SK-N-SH treated with all-trans-retinoic acid at 6 μM for 48 hours (cell line): ENCODE results near the gene CYP2W1.

Source experiments
- ATAC-seq: fragments of 200-7000 bp; cut with Tn5 transposase; 3 replicates; pipeline ENCODE4 v1.9.1; 2020; ENCODE audit warnings: mild to moderate bottlenecking, moderate library complexity
- ARNTL ChIP-seq: fragments of 450-650 bp; formaldehyde crosslinking; IDR thresholded peaks from 2 replicates; pipeline ENCODE4 v1.5.0; 2020; ENCODE audit warnings: low read depth, mild to moderate bottlenecking, moderate library complexity, borderline replicate concordance
- BACH2 ChIP-seq: fragments of 250-450 bp; sonication (Bioruptor Pico); IDR thresholded peaks from 2 replicates; pipeline ENCODE4 v1.9.0; 2021; ENCODE audit warnings: mild to moderate bottlenecking, borderline replicate concordance
- CSDC2 ChIP-seq: fragments of 250-450 bp; sonication (Bioruptor Pico); IDR thresholded peaks from 2 replicates; pipeline ENCODE4 v1.5.0; 2020; ENCODE audit warnings: mild to moderate bottlenecking, moderate library complexity
- ESRRG ChIP-seq: fragments of 250-450 bp; sonication (Bioruptor Pico); IDR thresholded peaks from 2 replicates; pipeline ENCODE4 v1.6.1; 2021; ENCODE audit warnings: mild to moderate bottlenecking
- GLIS3 ChIP-seq: fragments of 250-450 bp; sonication (Bioruptor Pico); IDR thresholded peaks from 2 replicates; pipeline ENCODE4 v1.5.0; 2020; ENCODE audit warnings: mild to moderate bottlenecking, moderate library complexity
- ISL1 ChIP-seq: fragments of 250-450 bp; sonication (Bioruptor Pico); IDR thresholded peaks from 2 replicates; pipeline ENCODE4 v2.1.2; 2022; ENCODE audit warnings: mild to moderate bottlenecking, moderate library complexity
- OSR1 ChIP-seq: fragments of 250-450 bp; sonication (Bioruptor Pico); IDR thresholded peaks from 2 replicates; pipeline ENCODE4 v1.8.0; 2022; ENCODE audit warnings: moderate library complexity, mild to moderate bottlenecking, inconsistent platforms
- PPARA ChIP-seq: fragments of 250-450 bp; sonication (Bioruptor Pico); IDR thresholded peaks from 2 replicates; pipeline ENCODE4 v1.5.0; 2020; ENCODE audit warnings: mild to moderate bottlenecking, borderline replicate concordance
- RARB ChIP-seq: fragments of 250-450 bp; sonication (Bioruptor Pico); IDR thresholded peaks from 2 replicates; pipeline ENCODE4 v1.8.0; 2021; ENCODE audit warnings: mild to moderate bottlenecking, moderate library complexity
- SNAI2 ChIP-seq: fragments of 250-450 bp; sonication (Bioruptor Pico); IDR thresholded peaks from 2 replicates; pipeline ENCODE4 v1.5.0; 2020; ENCODE audit warnings: mild to moderate bottlenecking, moderate library complexity
- TCF4 ChIP-seq: fragments of 250-450 bp; sonication (Bioruptor Pico); IDR thresholded peaks from 2 replicates; pipeline ENCODE4 v1.8.0; 2021; ENCODE audit warnings: mild to moderate bottlenecking, moderate library complexity, borderline replicate concordance
- TOX ChIP-seq: fragments of 250-450 bp; sonication (Bioruptor Pico); IDR thresholded peaks from 2 replicates; pipeline ENCODE4 v1.8.0; 2021; ENCODE audit warnings: mild to moderate bottlenecking, moderate library complexity, borderline replicate concordance
- ZC3H10 ChIP-seq: fragments of 250-450 bp; sonication (Bioruptor Pico); IDR thresholded peaks from 2 replicates; pipeline ENCODE4 v1.5.1; 2021; ENCODE audit warnings: mild to moderate bottlenecking, moderate library complexity
- ZFP30 ChIP-seq: fragments of 450-650 bp; formaldehyde crosslinking; IDR thresholded peaks from 2 replicates; pipeline ENCODE4 v1.5.0; 2022; ENCODE audit warnings: mild to moderate bottlenecking, moderate library complexity
- ZNF565 ChIP-seq: fragments of 450-650 bp; formaldehyde crosslinking; conservative IDR thresholded peaks from 2 replicates; pipeline ENCODE4 v1.5.0; 2020; ENCODE audit warnings: low read depth, mild to moderate bottlenecking, moderate library complexity
- ZNF70 ChIP-seq: fragments of 450-650 bp; formaldehyde crosslinking; IDR thresholded peaks from 2 replicates; pipeline ENCODE4 v1.5.0; 2020; ENCODE audit warnings: mild to moderate bottlenecking, moderate library complexity
- ZNF8 ChIP-seq: fragments of 450-650 bp; formaldehyde crosslinking; IDR thresholded peaks from 2 replicates; pipeline ENCODE4 v1.5.0; 2020; ENCODE audit warnings: mild to moderate bottlenecking, moderate library complexity
- TF ChIP-seq, protein P1 (sequence below): fragments of 250-450 bp; sonication (Bioruptor Pico); IDR thresholded peaks from 2 replicates; pipeline ENCODE4 v1.5.0; 2020; ENCODE audit warnings: mild to moderate bottlenecking, moderate library complexity
- TF ChIP-seq, protein P2 (sequence below): fragments of 250-450 bp; sonication (Bioruptor Pico); IDR thresholded peaks from 2 replicates; pipeline ENCODE4 v1.5.1; 2021; ENCODE audit warnings: mild to moderate bottlenecking, moderate library complexity
- TF ChIP-seq, protein P3 (sequence below): fragments of 250-450 bp; sonication (Bioruptor Pico); IDR thresholded peaks from 2 replicates; pipeline ENCODE4 v1.8.0; 2021; ENCODE audit warnings: low read depth, mild to moderate bottlenecking, moderate library complexity, borderline replicate concordance
- TF ChIP-seq, protein P4 (sequence below): fragments of 250-450 bp; sonication (Bioruptor Pico); IDR thresholded peaks from 2 replicates; pipeline ENCODE4 v1.8.0; 2020; ENCODE audit warnings: mild to moderate bottlenecking, moderate library complexity, borderline replicate concordance
- TF ChIP-seq, protein P5 (sequence below): fragments of 250-450 bp; sonication (Bioruptor Pico); IDR thresholded peaks from 2 replicates; pipeline ENCODE4 v1.5.1; 2020; ENCODE audit warnings: low read depth, mild to moderate bottlenecking, moderate library complexity

CYP2W1 gene

DNA sequence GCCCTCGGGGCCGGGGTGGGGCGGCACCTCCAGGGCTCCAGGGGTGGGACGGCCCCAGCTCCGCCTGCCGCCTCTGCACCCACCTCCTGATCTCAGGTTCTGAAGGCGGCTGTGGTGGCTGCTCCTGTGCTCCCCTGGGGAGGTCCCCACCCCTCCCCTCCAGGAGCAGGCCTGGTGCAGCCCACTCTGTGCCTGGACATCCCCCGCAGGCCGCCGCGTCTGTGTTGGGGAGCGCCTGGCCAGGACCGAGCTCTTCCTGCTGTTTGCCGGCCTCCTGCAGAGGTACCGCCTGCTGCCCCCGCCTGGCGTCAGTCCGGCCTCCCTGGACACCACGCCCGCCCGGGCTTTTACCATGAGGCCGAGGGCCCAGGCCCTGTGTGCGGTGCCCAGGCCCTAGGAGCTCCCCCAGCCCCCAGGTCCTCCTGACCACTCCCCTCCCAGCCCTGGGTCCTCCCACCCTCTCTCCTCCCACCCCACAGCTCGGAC lies 5.5 kb downstream of the CYP2W1 start:
- TF ChIP-seq ZNF8, result no peak
- TF ChIP-seq ZC3H10 (CRISPR knock-in tag), result no peak
- no peak for TF ChIP-seq TCF4 (CRISPR knock-in tag)
- no peak for TF ChIP-seq ISL1
- TF ChIP-seq, protein P1, sequence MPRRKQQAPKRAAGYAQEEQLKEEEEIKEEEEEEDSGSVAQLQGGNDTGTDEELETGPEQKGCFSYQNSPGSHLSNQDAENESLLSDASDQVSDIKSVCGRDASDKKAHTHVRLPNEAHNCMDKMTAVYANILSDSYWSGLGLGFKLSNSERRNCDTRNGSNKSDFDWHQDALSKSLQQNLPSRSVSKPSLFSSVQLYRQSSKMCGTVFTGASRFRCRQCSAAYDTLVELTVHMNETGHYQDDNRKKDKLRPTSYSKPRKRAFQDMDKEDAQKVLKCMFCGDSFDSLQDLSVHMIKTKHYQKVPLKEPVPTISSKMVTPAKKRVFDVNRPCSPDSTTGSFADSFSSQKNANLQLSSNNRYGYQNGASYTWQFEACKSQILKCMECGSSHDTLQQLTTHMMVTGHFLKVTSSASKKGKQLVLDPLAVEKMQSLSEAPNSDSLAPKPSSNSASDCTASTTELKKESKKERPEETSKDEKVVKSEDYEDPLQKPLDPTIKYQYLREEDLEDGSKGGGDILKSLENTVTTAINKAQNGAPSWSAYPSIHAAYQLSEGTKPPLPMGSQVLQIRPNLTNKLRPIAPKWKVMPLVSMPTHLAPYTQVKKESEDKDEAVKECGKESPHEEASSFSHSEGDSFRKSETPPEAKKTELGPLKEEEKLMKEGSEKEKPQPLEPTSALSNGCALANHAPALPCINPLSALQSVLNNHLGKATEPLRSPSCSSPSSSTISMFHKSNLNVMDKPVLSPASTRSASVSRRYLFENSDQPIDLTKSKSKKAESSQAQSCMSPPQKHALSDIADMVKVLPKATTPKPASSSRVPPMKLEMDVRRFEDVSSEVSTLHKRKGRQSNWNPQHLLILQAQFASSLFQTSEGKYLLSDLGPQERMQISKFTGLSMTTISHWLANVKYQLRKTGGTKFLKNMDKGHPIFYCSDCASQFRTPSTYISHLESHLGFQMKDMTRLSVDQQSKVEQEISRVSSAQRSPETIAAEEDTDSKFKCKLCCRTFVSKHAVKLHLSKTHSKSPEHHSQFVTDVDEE (CRISPR knock-in tag), result no peak
- TF ChIP-seq, protein P2, sequence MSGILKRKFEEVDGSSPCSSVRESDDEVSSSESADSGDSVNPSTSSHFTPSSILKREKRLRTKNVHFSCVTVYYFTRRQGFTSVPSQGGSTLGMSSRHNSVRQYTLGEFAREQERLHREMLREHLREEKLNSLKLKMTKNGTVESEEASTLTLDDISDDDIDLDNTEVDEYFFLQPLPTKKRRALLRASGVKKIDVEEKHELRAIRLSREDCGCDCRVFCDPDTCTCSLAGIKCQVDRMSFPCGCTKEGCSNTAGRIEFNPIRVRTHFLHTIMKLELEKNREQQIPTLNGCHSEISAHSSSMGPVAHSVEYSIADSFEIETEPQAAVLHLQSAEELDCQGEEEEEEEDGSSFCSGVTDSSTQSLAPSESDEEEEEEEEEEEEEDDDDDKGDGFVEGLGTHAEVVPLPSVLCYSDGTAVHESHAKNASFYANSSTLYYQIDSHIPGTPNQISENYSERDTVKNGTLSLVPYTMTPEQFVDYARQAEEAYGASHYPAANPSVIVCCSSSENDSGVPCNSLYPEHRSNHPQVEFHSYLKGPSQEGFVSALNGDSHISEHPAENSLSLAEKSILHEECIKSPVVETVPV (CRISPR knock-in tag), result no peak
- TF ChIP-seq GLIS3 (CRISPR knock-in tag), result no peak
- no peak for TF ChIP-seq RARB
- no peak for TF ChIP-seq ARNTL (CRISPR knock-in tag)
- TF ChIP-seq, protein P3, sequence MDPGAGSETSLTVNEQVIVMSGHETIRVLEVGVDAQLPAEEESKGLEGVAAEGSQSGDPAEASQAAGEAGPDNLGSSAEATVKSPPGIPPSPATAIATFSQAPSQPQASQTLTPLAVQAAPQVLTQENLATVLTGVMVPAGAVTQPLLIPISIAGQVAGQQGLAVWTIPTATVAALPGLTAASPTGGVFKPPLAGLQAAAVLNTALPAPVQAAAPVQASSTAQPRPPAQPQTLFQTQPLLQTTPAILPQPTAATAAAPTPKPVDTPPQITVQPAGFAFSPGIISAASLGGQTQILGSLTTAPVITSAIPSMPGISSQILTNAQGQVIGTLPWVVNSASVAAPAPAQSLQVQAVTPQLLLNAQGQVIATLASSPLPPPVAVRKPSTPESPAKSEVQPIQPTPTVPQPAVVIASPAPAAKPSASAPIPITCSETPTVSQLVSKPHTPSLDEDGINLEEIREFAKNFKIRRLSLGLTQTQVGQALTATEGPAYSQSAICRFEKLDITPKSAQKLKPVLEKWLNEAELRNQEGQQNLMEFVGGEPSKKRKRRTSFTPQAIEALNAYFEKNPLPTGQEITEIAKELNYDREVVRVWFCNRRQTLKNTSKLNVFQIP, result no peak
- TF ChIP-seq OSR1 (CRISPR knock-in tag), result no peak
- TF ChIP-seq SNAI2 (CRISPR knock-in tag), result no peak
- no peak for TF ChIP-seq ZNF565 (CRISPR knock-in tag)
- TF ChIP-seq, protein P4, sequence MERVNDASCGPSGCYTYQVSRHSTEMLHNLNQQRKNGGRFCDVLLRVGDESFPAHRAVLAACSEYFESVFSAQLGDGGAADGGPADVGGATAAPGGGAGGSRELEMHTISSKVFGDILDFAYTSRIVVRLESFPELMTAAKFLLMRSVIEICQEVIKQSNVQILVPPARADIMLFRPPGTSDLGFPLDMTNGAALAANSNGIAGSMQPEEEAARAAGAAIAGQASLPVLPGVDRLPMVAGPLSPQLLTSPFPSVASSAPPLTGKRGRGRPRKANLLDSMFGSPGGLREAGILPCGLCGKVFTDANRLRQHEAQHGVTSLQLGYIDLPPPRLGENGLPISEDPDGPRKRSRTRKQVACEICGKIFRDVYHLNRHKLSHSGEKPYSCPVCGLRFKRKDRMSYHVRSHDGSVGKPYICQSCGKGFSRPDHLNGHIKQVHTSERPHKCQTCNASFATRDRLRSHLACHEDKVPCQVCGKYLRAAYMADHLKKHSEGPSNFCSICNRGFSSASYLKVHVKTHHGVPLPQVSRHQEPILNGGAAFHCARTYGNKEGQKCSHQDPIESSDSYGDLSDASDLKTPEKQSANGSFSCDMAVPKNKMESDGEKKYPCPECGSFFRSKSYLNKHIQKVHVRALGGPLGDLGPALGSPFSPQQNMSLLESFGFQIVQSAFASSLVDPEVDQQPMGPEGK (CRISPR knock-in tag), result no peak
- TF ChIP-seq ZFP30 (CRISPR knock-in tag), result no peak
- TF ChIP-seq ESRRG (CRISPR knock-in tag), result no peak
- no peak for TF ChIP-seq ZNF70 (CRISPR knock-in tag)
- no peak for TF ChIP-seq CSDC2 (CRISPR knock-in tag)
- no peak for ATAC-seq

DNA sequence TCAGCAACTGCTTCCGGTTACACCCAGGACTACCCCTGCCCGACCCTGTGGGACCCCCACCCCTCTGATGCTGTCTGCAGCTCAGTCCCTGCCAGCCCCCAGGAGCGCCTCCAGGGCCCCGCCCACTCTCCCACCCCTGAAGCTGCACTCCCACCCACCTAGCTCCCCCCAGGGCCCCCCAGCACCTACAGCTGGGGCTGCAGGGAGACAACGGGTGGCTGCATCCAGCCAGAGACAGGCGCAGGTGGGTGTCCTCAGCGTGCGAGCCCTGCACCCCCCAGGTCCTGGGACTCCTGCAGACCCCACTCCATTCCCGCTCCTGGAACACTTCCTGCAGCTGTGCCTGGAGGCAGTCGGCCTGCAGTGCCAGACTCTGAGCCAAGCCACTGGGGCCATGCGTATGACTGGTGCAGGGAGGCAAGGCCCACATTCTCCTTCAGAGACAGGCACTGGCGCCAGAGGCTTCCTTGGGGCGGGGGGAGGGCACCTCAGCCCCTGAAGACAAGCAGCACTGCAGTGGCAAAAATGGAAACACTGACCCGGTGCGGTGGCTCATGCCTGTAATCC lies 6.1 kb downstream of the CYP2W1 start:
- no peak for ATAC-seq
- TF ChIP-seq, protein P4 (CRISPR knock-in tag), result no peak
- no peak for TF ChIP-seq ISL1
- no peak for TF ChIP-seq GLIS3 (CRISPR knock-in tag)
- no peak for TF ChIP-seq PPARA (CRISPR knock-in tag)
- TF ChIP-seq ZC3H10 (CRISPR knock-in tag), result no peak
- TF ChIP-seq, protein P5, sequence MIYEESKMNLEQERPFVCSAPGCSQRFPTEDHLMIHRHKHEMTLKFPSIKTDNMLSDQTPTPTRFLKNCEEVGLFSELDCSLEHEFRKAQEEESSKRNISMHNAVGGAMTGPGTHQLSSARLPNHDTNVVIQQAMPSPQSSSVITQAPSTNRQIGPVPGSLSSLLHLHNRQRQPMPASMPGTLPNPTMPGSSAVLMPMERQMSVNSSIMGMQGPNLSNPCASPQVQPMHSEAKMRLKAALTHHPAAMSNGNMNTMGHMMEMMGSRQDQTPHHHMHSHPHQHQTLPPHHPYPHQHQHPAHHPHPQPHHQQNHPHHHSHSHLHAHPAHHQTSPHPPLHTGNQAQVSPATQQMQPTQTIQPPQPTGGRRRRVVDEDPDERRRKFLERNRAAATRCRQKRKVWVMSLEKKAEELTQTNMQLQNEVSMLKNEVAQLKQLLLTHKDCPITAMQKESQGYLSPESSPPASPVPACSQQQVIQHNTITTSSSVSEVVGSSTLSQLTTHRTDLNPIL, result no peak
- no peak for TF ChIP-seq CSDC2 (CRISPR knock-in tag)
- TF ChIP-seq ZNF8, result no peak
- TF ChIP-seq BACH2 (CRISPR knock-in tag), result no peak
- TF ChIP-seq TOX (CRISPR knock-in tag), result no peak
- TF ChIP-seq, all 23 proteins: peak for 0
